Bronchial epithelial cell (primary cell): ENCODE results near the gene C19orf53. TPM values are rescaled to one million over a fixed set of nuclear protein-coding genes. Genes with fewer than 3 reads are reported as not detected.

ENCODE experiments used
- DNase-seq: peaks from one replicate; pipeline ENCODE4 v3.0.0-alpha.2; 2010; ENCODE audit warnings: low read depth
- FAIRE-seq: peaks from 2 replicates; lab custom pipeline; 2011; peaks lifted over from hg19 to GRCh38; lab: Jason Lieb, UNC
- H3K27me3 ChIP-seq: 2 replicates; pipeline ENCODE4 v1.5.1; 2011; ENCODE audit warnings: low read length; ENCODE audit not compliant: control insufficient read depth, insufficient read depth
- H3K36me3 ChIP-seq: 2 replicates; pipeline ENCODE4 v1.5.1; 2011; ENCODE audit warnings: low read length; ENCODE audit not compliant: control insufficient read depth, insufficient read depth
- H3K4me3 ChIP-seq: 2 replicates; pipeline ENCODE4 v1.5.1; 2011; ENCODE audit warnings: mild to moderate bottlenecking, low read depth, low read length, control low read depth
- CTCF ChIP-seq: IDR thresholded peaks from 2 replicates; pipeline ENCODE4 v1.5.1; 2011; ENCODE audit warnings: mild to moderate bottlenecking, moderate library complexity, low read length, control low read depth, inconsistent platforms; ENCODE audit not compliant: insufficient read depth, severe bottlenecking
- total RNA-seq: library from RNA; depleted of rRNA; stranded (reverse); fragments of >200 nt; gene quantifications from 2 replicates; pipeline ENCODE4 v1.2.1, GENCODE V29; 2014

The C19orf53 gene
- 45.8 and 55.5 TPM in 2 replicates for total RNA-seq

- DNase-seq (peak; percentile 88), FAIRE-seq (peak; percentile 43)
- peaks cover 10% of the 10 kb centered on the region for H3K36me3 ChIP-seq
- TF ChIP-seq CTCF, result no peak
- H3K27me3 ChIP-seq, result no peaks in the 10 kb centered on the region
- peak within 1 kb of the TSS; percentile 88 for H3K4me3 ChIP-seq
Measured at GRCh38 chr19:13774217-13775191, at the start of gene C19orf53. Gene C19orf53, plus strand, starts transcription at chr19:13774456. Its CDS starts 22 bp downstream, at chr19:13774478.

- Histone ChIP-seq H3K4me3 (no peak overlapping the region), H3K27me3 (no peaks in the 10 kb centered on the region), H3K36me3 (no peaks in the 10 kb centered on the region)
- TF ChIP-seq CTCF, result no peak
- DNase-seq (no peak), FAIRE-seq (no peak)
Measured at GRCh38 chr19:13726323-13726722, 47.9 kb upstream of the C19orf53 start.

GRCh38 chr19:13727798-13728197 lies 46.5 kb upstream of the C19orf53 start:
- no peak for DNase-seq
- Histone ChIP-seq H3K36me3 (no peaks in the 10 kb centered on the region), H3K27me3 (no peaks in the 10 kb centered on the region), H3K4me3 (no peak overlapping the region)
- TF ChIP-seq CTCF, result no peak
- no peak for FAIRE-seq

GRCh38 chr19:13729859-13730258 lies 44.4 kb upstream of the C19orf53 start:
- DNase-seq (no peak), FAIRE-seq (no peak)
- TF ChIP-seq CTCF, result no peak

GRCh38 chr19:13731147-13731964 lies 42.9 kb upstream of the C19orf53 start:
- Histone ChIP-seq H3K27me3 (no peaks in the 10 kb centered on the region), H3K36me3 (no peaks in the 10 kb centered on the region), H3K4me3 (peak overlapping the region; percentile 56)
- FAIRE-seq (no peak), DNase-seq (peak; percentile 97)
- no peak for TF ChIP-seq CTCF

More at GRCh38 chr19:13729859-13730258, 44.4 kb upstream of the C19orf53 start:
- Histone ChIP-seq H3K4me3 (no peak overlapping the region), H3K36me3 (no peaks in the 10 kb centered on the region), H3K27me3 (no peaks in the 10 kb centered on the region)
